GM19099 (cell line): ENCODE results near the gene EML1.

Experiments used
- POLR2A ChIP-seq: IDR thresholded peaks from 3 replicates; pipeline ENCODE4 v1.6.1; 2011; ENCODE audit warnings: low read depth; ENCODE audit not compliant: insufficient read length; ENCODE audit errors: extremely low read depth

EML1 gene

GRCh38 chr14:99818503-99819036 lies 25.4 kb downstream of the EML1 start:
- no peak for TF ChIP-seq POLR2A

GRCh38 chr14:99819514-99819913 lies 26.3 kb downstream of the EML1 start:
- TF ChIP-seq POLR2A: no peak

DNA sequence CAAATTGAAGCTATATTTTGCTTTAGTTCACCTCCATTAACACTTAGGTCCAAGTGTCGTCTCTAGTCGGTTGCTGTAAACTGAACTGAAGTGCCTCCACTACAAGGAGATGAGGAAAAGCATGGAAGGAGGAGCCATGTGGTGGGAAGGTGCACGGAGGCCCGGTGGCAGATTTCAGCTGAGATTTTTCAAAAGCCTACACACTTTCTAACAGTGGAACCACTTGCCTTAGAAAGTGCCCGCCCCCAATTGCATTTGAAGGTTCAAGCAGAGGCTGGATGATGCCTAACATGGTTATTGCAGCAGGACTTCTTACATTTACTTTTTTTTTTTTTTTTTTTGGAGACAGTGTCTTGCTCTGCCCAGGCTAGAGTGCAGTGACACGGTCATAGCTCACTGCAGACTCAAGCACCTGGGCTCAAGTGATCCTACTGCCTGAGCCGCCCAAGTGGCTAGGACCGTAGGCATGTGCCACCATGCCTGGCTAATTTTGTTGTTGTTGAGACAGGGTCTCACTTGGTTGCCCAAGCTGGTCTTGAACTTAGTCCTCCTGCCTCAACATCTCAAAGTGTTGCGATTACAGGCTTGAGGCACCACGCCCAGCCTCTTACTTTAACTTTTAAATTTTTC lies 27.6 kb downstream of the EML1 start:
- TF ChIP-seq POLR2A: no peak

GRCh38 chr14:99821519-99822508 lies 28.6 kb downstream of the EML1 start:
- TF ChIP-seq POLR2A: no peak

DNA sequence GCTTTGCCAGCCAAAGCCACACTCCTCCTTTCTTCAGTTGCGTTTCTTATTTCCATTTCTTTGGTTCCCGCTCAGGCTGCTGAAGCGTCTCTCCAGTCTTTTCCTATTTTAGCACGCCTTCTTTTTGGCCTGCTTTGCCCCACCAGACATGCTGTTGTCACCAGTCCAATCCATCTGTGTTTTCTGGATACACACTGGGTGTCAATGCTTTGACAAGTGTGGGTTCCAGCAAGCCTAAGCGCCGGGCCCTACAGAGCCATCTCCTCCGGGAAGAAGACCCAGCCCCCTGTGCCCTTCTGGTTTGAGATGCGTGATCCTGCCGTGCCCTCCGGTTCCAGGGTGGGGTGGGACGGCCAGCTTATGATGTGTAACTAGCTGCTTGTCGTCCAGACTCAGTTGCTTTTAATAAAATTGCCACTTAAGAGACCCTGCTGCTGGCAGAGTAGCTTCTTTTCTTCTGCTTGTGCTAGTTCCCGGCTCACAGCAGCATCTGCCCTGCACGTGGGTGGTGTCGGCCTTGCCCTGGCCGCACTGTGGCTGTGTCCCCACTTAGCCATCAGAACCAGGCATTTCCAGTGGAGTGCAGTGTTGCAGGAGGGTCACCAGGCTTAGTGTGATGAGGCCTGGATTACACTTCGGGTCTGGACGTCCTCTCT lies 29.7 kb downstream of the EML1 start:
- no peak for TF ChIP-seq POLR2A

- no peak for TF ChIP-seq POLR2A
Observed at GRCh38 chr14:99824776-99825175, 31.6 kb downstream of the EML1 start.

- no peak for TF ChIP-seq POLR2A
Observed at GRCh38 chr14:99829450-99829849, 36.2 kb downstream of the EML1 start.

- no peak for TF ChIP-seq POLR2A
Observed at GRCh38 chr14:99831303-99831702, 38.1 kb downstream of the EML1 start.

DNA sequence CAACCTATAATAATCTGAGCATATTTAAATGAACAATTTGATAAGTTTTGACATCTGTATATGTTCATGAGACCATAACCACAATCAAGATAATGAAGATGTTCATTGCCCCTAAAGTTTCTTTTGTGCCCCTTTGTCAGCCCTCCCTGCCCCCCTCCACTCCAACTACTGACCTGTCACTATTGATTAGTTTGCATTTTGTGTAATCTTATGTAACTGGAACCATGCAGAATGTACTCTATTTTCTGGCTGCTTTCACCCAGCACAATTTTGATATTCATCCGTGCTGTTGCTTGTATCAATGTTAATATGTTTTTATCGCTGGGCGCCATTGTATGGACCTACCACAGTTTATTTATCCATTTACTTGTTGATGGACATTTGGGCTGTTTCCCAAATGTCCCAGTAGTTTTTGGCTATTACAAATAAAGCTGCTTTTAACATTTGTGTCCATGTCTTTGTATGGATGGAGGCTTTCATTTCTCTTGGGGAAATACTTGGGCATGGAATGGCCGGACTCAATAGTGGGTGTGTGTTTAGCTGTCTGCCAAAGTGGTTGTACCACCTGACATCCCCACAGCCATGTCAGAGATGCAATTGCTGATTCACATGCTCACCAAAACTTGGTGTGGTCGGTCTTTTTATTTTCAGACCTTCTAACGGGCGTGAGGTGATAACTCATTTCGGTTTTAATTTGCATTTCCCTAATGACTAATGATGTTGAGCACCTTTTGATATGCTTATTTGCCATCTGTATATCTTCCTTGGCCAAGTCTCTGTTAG lies 38.9 kb downstream of the EML1 start:
- no peak for TF ChIP-seq POLR2A

DNA sequence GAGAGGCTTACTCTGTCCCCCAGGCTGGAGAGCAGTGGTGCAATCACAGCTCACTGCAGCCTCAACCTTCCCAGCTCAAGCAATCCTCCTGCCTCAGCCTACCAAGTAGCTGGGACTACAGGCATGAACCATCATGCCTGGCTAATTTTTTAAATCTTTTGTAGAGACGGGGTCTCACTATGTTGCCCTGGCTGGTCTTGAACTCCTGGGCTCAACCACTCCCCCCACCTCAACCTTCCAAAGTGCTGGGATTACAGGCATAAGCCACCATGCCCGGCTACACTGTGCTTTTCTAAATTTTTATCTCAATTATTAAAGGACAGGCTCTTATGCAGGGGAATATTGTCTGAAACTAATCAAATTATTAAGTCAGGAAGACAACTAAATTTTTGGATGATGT lies 44.6 kb downstream of the EML1 start:
- no peak for TF ChIP-seq POLR2A

DNA sequence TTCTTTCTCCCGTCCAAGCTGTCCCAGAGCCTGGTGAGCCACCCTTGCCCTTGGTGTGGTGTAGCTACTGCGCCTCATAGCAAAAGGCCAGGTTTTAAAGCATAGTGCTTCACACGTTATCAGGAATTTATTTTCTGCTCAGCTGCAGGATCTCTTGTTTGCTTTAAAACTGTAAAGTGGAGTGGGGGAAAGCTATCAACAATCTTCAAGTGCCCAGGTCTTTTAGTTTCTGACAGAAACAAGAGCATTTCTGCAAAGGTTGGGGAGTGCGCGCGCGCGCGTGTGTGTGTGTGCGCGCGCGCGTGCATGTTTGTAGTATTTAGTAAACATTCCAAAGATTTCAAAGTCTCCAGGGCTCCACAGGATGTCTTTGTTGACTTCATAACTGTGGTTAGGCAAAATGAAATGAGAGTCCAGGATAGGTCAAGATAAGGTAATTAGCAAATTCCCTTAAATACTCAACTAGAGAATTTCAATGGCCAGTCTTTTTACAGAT lies 45.5 kb downstream of the EML1 start:
- no peak for TF ChIP-seq POLR2A

GRCh38 chr14:99839696-99840095 lies 46.5 kb downstream of the EML1 start:
- TF ChIP-seq POLR2A: no peak

DNA sequence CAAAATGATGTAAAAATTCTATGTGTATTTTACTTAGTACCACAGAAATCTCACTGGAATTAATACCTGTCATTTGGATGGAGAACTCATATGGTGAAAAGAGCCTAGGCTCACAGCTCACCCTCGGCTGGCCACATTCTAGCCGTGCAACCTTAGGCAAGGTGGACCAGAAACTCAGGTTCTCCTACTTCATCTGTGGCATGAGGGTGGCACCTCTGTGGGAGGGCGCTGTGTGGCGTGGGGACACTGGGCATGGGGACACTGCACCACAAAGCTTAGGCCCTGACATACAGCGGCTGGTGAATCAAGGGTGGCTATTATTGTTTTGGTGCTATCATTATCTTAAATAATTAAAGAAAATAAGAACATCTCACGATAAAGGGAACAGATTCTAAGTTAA lies 47.1 kb downstream of the EML1 start:
- no peak for TF ChIP-seq POLR2A

GRCh38 chr14:99840774-99841305 lies 47.6 kb downstream of the EML1 start:
- TF ChIP-seq POLR2A: no peak
